Esophagus muscularis mucosa (tissue), 4 donors: ENCODE data around the gene PSD4. TPM values are rescaled to one million over a fixed set of nuclear protein-coding genes. Genes with fewer than 3 reads are reported as not detected.

Source experiments
- DNase-seq: peaks from one replicate; pipeline ENCODE4 v3.0.0-alpha.2; 2017; ENCODE audit errors: extremely low spot score
- H3K27ac ChIP-seq, 4 donors: fragments of 200-600 bp; sonication (generic); replicated peaks in 1 of 4; 1 replicate in 3 of 4; 2 replicates in 1 of 4; pipeline ENCODE4 v1.5.1; 2016 to 2019; ENCODE audit warnings: mild to moderate bottlenecking in 1 of 4
- H3K27me3 ChIP-seq, 4 donors: fragments of 200-600 bp; sonication (generic); one replicate each; pipeline versions ENCODE4 v1.5.1 to v1.6.0; 2016 to 2019
- H3K36me3 ChIP-seq, 4 donors: fragments of 200-600 bp; sonication (generic); one replicate each; pipeline ENCODE4 v1.5.1; 2016 to 2019
- H3K4me1 ChIP-seq, 4 donors: fragments of 200-600 bp; sonication (generic); one replicate each; pipeline ENCODE4 v1.5.1; 2016 to 2019
- H3K4me3 ChIP-seq, 4 donors: fragments of 200-600 bp; sonication (generic); 1 replicate in 2 of 4; 2 replicates in 2 of 4; pipeline ENCODE4 v1.5.1; 2016 to 2019; ENCODE audit warnings: mild to moderate bottlenecking in 4 of 4, moderate library complexity in 1 of 4
- H3K9me3 ChIP-seq, 4 donors: fragments of 200-600 bp; sonication (generic); 1 replicate in 3 of 4; 2 replicates in 1 of 4; pipeline ENCODE4 v1.5.1; 2016 to 2019
- EP300 ChIP-seq: sonication (generic); formaldehyde crosslinking; IDR thresholded peaks from one replicate; pipeline ENCODE4 v1.6.1; 2017; ENCODE audit warnings: antibody characterized with exemption
- POLR2A ChIP-seq: fragments of 450-650 bp; IDR thresholded peaks from one replicate; pipeline ENCODE4 v1.6.1; 2017; ENCODE audit warnings: antibody characterized with exemption, moderate library complexity, mild to moderate bottlenecking, low read depth
- POLR2AphosphoS5 ChIP-seq, 2 donors: sonication (generic); formaldehyde crosslinking; IDR thresholded peaks; one replicate each; pipeline ENCODE4 v1.6.1; 2017; ENCODE audit warnings: antibody characterized with exemption in 2 of 2
- WGBS: methylation state at CpG from one replicate; pipeline ENCODE4 v1.1.5; 2018; 5-methylcytosine and 5-hydroxymethylcytosine counted together
- intact Hi-C: fragments of 100-400 bp; cut with DNase I; formaldehyde crosslinking; loops from one replicate; pipeline ENCODE4 v1.15.1; 2023
- total RNA-seq, 4 donors: library from RNA; depleted of rRNA; stranded (reverse); fragments of >200 nt; gene quantifications; one replicate each; pipeline versions ENCODE4 v1.1.0 to v1.2.1, GENCODE V29; 2016
- TF ChIP-seq, protein P1 (sequence below), 3 experiments: fragments of 200-600 bp in 2 of 3; fragments of 450-650 bp in 1 of 3; sonication (generic) in 2 of 3; IDR thresholded peaks; one replicate each; pipeline ENCODE4 v1.5.1; 2017 to 2019; ENCODE audit warnings: antibody characterized with exemption in 3 of 3, mild to moderate bottlenecking in 2 of 3, moderate library complexity in 1 of 3

PSD4 gene
- total RNA-seq, 4 donors from 2014 or later: 3.1 to 4.6 (median 3.6) TPM

DNA sequence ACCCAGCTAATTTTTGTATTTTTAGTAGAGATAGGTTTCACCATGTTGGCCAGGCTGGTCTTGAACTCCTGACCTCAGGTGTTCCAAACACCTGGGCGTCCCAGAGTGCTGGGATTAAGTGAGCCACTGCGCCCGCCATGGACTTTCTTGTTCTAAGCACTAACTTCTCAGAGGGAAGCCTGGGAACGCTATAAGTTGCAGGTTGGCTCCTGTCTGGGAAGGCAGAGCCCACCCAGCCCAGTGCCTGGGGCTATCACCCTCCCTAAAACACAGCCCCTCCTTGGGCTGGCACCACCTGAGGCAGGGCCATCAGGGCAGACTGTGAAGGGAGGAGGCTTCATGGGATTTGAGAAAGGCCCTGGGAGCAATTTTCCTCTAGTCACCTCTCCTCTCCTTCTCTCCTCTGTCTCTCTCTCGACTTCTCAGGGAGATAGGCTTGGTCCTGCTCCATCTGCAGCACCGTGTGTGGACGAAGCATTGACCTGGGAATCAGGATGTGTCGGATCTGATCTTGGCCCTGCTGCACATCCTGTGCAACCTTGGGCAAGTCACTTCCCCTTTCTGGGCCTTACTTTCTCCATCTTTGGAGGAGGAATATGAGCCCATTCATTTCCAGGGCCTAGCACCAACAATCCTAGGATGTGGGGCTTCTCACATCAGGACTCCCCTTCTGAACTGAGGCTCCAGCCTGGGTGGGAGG lies 10.9 kb downstream of the PSD4 start:
- no peak overlapping the region for H3K27ac ChIP-seq
- intact Hi-C loops: no loop called here
- WGBS: 86% methylated on average over 4 of the region's 8 CpGs
- no peaks in the 10 kb centered on the region for H3K9me3 ChIP-seq
- no peaks in the 10 kb centered on the region for H3K27me3 ChIP-seq
- H3K4me1 ChIP-seq: no peaks in the 10 kb centered on the region
- H3K36me3 ChIP-seq: no peaks in the 10 kb centered on the region
- H3K4me3 ChIP-seq: no peak overlapping the region
- TF ChIP-seq POLR2AphosphoS5 (IDR thresholded peaks at IDR 0.05) (no peak), EP300 (no peak), POLR2A (no peak)
- TF ChIP-seq, protein P1, sequence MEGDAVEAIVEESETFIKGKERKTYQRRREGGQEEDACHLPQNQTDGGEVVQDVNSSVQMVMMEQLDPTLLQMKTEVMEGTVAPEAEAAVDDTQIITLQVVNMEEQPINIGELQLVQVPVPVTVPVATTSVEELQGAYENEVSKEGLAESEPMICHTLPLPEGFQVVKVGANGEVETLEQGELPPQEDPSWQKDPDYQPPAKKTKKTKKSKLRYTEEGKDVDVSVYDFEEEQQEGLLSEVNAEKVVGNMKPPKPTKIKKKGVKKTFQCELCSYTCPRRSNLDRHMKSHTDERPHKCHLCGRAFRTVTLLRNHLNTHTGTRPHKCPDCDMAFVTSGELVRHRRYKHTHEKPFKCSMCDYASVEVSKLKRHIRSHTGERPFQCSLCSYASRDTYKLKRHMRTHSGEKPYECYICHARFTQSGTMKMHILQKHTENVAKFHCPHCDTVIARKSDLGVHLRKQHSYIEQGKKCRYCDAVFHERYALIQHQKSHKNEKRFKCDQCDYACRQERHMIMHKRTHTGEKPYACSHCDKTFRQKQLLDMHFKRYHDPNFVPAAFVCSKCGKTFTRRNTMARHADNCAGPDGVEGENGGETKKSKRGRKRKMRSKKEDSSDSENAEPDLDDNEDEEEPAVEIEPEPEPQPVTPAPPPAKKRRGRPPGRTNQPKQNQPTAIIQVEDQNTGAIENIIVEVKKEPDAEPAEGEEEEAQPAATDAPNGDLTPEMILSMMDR (IDR thresholded peaks at IDR 0.05): no peak
- DNase-seq: no peak

DNA sequence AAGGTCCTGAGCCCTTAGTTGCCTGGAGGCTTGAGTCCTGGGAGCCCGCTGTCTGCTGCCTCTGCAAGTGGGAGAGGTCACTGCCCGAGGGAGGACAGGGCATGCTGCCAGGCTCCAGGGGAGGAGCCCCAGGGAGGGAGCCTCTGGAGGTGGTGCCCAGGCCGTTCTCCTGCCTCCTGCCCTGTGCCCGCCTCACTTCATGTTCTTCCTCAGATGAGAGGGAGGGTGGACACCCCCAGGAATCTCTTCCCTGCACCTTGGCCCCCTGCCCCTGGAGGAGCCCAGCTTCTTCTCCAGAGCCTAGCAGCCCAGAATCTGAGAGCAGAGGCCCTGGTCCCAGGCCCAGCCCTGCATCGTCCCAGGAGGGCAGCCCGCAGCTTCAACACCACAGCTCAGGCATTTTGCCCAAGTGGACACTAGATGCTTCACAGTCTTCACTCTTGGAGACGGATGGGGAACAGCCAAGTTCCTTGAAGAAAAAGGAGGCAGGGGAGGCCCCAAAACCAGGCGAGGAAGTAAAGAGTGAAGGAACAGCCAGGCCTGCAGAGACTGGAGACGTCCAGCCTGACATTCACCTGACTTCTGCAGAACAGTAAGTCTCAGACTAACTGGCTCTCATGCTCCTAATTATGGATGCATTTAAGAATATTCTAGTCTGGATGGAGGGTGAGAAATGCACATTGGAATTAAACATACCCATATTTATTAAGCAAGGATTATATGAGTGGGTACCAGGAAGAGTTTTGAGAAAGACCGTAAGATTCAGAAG lies 12.1 kb downstream of the PSD4 start:
- DNase-seq: no peak
- TF ChIP-seq EP300 (no peak), POLR2A (no peak), POLR2AphosphoS5 (IDR thresholded peaks at IDR 0.05) (no peak)
- TF ChIP-seq, protein P1 (IDR thresholded peaks at IDR 0.05): no peak

DNA sequence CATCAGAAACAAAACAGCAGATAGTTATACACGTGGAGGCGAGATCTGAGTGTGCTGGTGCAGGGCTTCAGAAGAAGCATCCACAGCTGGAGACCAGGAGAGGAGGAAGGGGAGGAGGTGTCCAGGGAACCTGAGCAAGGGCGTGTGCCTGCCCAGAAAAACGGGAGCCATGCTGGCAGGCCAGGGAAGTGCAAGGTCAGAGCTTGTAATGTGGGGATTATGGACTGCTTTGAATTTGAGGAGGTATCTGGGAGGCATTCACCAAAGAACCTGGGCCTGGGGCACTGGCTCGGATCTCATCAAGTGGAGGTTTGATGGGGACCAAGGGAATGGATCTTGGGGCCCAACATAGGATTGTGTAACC lies 12.6 kb downstream of the PSD4 start:
- WGBS: 87% methylated on average over 5 of the region's 5 CpGs
- H3K9me3 ChIP-seq: no peaks in the 10 kb centered on the region
- no peak for DNase-seq
- no peaks in the 10 kb centered on the region for H3K36me3 ChIP-seq
- TF ChIP-seq POLR2A (no peak), POLR2AphosphoS5 (IDR thresholded peaks at IDR 0.05) (no peak), EP300 (no peak)
- TF ChIP-seq, protein P1 (IDR thresholded peaks at IDR 0.05): no peak
- intact Hi-C loops: no loop called here
- H3K4me3 ChIP-seq: no peak overlapping the region
- no peaks in the 10 kb centered on the region for H3K27me3 ChIP-seq
- no peaks in the 10 kb centered on the region for H3K4me1 ChIP-seq
- H3K27ac ChIP-seq: no peak overlapping the region

More for the DNA sequence above, 12.1 kb downstream of the PSD4 start:
- Histone ChIP-seq H3K36me3 (no peaks in the 10 kb centered on the region), H3K27ac (no peak overlapping the region), H3K27me3 (no peaks in the 10 kb centered on the region), H3K4me1 (no peaks in the 10 kb centered on the region), H3K9me3 (no peaks in the 10 kb centered on the region), H3K4me3 (no peak overlapping the region)
- intact Hi-C loops: no loop called here
- WGBS: 75% methylated on average over 6 of the region's 10 CpGs

DNA sequence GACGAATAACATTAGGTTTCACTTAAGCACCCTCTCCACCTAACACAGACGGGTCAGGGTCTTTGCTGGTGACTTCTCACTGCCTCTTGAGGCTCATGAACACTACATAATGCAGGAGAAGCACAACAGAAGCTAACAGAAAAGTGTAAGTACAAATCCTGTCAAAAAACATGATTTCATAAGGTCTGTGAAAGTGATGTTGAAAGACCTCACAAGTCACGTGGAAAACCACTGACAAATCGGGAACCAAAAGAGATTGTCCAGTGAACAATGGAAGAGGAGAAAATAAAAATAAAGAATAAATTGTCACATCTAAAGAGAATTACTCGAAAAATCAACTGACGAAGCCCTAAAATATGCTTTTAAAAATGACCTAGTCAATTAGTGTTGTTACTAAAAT lies 14.0 kb downstream of the PSD4 start:
- no peak overlapping the region for H3K27ac ChIP-seq
- H3K36me3 ChIP-seq: no peaks in the 10 kb centered on the region
- no peak overlapping the region for H3K4me3 ChIP-seq
- no peaks in the 10 kb centered on the region for H3K9me3 ChIP-seq
- DNase-seq: no peak
- 77% methylated on average over 6 of the region's 6 CpGs for WGBS
- H3K4me1 ChIP-seq: no peaks in the 10 kb centered on the region
- intact Hi-C loops: no loop called here
- no peaks in the 10 kb centered on the region for H3K27me3 ChIP-seq
- no peak for TF ChIP-seq EP300
- no peak for TF ChIP-seq POLR2AphosphoS5 (IDR thresholded peaks at IDR 0.05)
- TF ChIP-seq POLR2A: no peak
- TF ChIP-seq, protein P1 (IDR thresholded peaks at IDR 0.05): no peak
